ENCODE measurements around the gene ADCY9. TPM values are rescaled to one million over a fixed set of nuclear protein-coding genes. Genes with fewer than 3 reads are reported as not detected.

Gene ADCY9
- total RNA-seq, 1 experiment from 2014 or later: 9.8 TPM

GRCh38 chr16:3971261-3971660 lies 145.0 kb downstream of the ADCY9 start:
- no peaks in the 10 kb centered on the region for H3K79me2 ChIP-seq (ENCODE audit: insufficient read depth, low read length)
- ChIA-PET RAD21 (ENCODE audit: low non-redundant PET in 1 of 2, low total read pairs in 2 of 2, uncharacterized antibody in 2 of 2, unreplicated experiment in 2 of 2) (no interaction called here), CTCF (no interaction called here), POLR2A (no interaction called here)
- no peaks in the 10 kb centered on the region for H4K20me1 ChIP-seq (ENCODE audit: insufficient read depth)
- ATAC-seq (no peak), DNase-seq (ENCODE audit: low read depth, low spot score) (no peak)
- H3K27me3 ChIP-seq (ENCODE audit: insufficient read depth, low read length): no peaks in the 10 kb centered on the region
- no peak overlapping the region for H3K27ac ChIP-seq (ENCODE audit: low read depth, low read length)
- BruUV-seq (replicated peaks): no TSS peak
- H3K4me2 ChIP-seq (ENCODE audit: low read length): no peak overlapping the region
- no peaks in the 10 kb centered on the region for H3K9me2 ChIP-seq (ENCODE audit: insufficient read depth)
- intact Hi-C loops (cut with micrococcal nuclease): no loop called here
- no peak overlapping the region for H2AFZ ChIP-seq (ENCODE audit: low read depth, low read length, poor library complexity, severe bottlenecking)
- TF ChIP-seq POLR2AphosphoS5 (IDR thresholded peaks at IDR 0.05; ENCODE audit: low read depth, low read length) (no peak), TCF7L2 (IDR thresholded peaks at IDR 0.05; ENCODE audit: borderline replicate concordance, extremely low read depth, insufficient read depth, insufficient read length) (no peak), ZNF274 (IDR thresholded peaks at IDR 0.05; ENCODE audit: low read depth, low read length) (no peak), POLR2A (IDR thresholded peaks at IDR 0.05; ENCODE audit: borderline replicate concordance, extremely low read depth, insufficient read depth, insufficient read length) (no peak), JUND (IDR thresholded peaks at IDR 0.05) (no peak), EGR1 (IDR thresholded peaks at IDR 0.05; ENCODE audit: low read depth) (no peak), MAX (IDR thresholded peaks at IDR 0.05) (no peak)
- no peaks in the 10 kb centered on the region for H3K36me3 ChIP-seq (ENCODE audit: control insufficient read depth in 1 of 2, insufficient read depth in 2 of 2, low read length in 2 of 2)
- H3K4me1 ChIP-seq (ENCODE audit: control insufficient read depth in 1 of 2, insufficient read depth in 2 of 2, low read length in 2 of 2): no peaks in the 10 kb centered on the region
- H3K4me3 ChIP-seq (replicated peaks in 1 of 2; ENCODE audit: low read depth in 1 of 2, low read length in 2 of 2): no peak overlapping the region
- no peaks in the 10 kb centered on the region for H3K9me3 ChIP-seq (ENCODE audit: control insufficient read depth in 1 of 2, insufficient read depth in 1 of 2, low read depth in 1 of 2, low read length in 2 of 2)
- H3K9ac ChIP-seq (ENCODE audit: low read length): no peak overlapping the region

- Histone ChIP-seq H3K9me2 (ENCODE audit: insufficient read depth) (no peaks in the 10 kb centered on the region), H3K36me3 (ENCODE audit: control insufficient read depth in 1 of 2, insufficient read depth in 2 of 2, low read length in 2 of 2) (no peaks in the 10 kb centered on the region), H4K20me1 (ENCODE audit: insufficient read depth) (no peaks in the 10 kb centered on the region), H3K4me1 (ENCODE audit: control insufficient read depth in 1 of 2, insufficient read depth in 2 of 2, low read length in 2 of 2) (no peaks in the 10 kb centered on the region), H3K9ac (ENCODE audit: low read length) (no peak overlapping the region), H3K9me3 (ENCODE audit: control insufficient read depth in 1 of 2, insufficient read depth in 1 of 2, low read depth in 1 of 2, low read length in 2 of 2) (no peaks in the 10 kb centered on the region), H3K4me2 (ENCODE audit: low read length) (no peak overlapping the region), H2AFZ (ENCODE audit: low read depth, low read length, poor library complexity, severe bottlenecking) (no peak overlapping the region), H3K4me3 (replicated peaks in 1 of 2; ENCODE audit: low read depth in 1 of 2, low read length in 2 of 2) (no peak overlapping the region), H3K27ac (ENCODE audit: low read depth, low read length) (no peak overlapping the region), H3K27me3 (ENCODE audit: insufficient read depth, low read length) (no peaks in the 10 kb centered on the region), H3K79me2 (ENCODE audit: insufficient read depth, low read length) (no peaks in the 10 kb centered on the region)
- intact Hi-C loops (cut with micrococcal nuclease): no loop called here
- RAD21 ChIA-PET (ENCODE audit: low non-redundant PET in 1 of 2, low total read pairs in 2 of 2, uncharacterized antibody in 2 of 2, unreplicated experiment in 2 of 2): no interaction called here
- DNase-seq (ENCODE audit: low read depth, low spot score): no peak
- no TSS peak for BruUV-seq (replicated peaks)
- CTCF ChIA-PET: interaction anchor here (2.5 kb wide), 1 partner anchor 285 kb away, joined by 6 read pairs; no protein-coding TSS in a partner anchor
- POLR2A ChIA-PET: no interaction called here
- ATAC-seq: no peak
- TF ChIP-seq EGR1 (IDR thresholded peaks at IDR 0.05; ENCODE audit: low read depth) (no peak), POLR2A (IDR thresholded peaks at IDR 0.05; ENCODE audit: borderline replicate concordance, extremely low read depth, insufficient read depth, insufficient read length) (no peak), CBX3 (IDR thresholded peaks at IDR 0.05; ENCODE audit: low read depth) (no peak), ZBTB33 (IDR thresholded peaks at IDR 0.05; ENCODE audit: extremely low read depth, insufficient replicate concordance, low read length) (no peak), ZFX (IDR thresholded peaks at IDR 0.05) (no peak), CEBPB (IDR thresholded peaks at IDR 0.05; ENCODE audit: low read depth) (no peak), JUND (IDR thresholded peaks at IDR 0.05) (no peak), REST (IDR thresholded peaks at IDR 0.05; ENCODE audit: low read depth) (no peak), FOSL1 (IDR thresholded peaks at IDR 0.05; ENCODE audit: low read depth) (no peak), YY1 (IDR thresholded peaks at IDR 0.05; ENCODE audit: extremely low read depth, insufficient replicate concordance, low read depth, low read length) (no peak), ATF3 (IDR thresholded peaks at IDR 0.05) (no peak), SRF (IDR thresholded peaks at IDR 0.05; ENCODE audit: low read depth) (no peak), EZH2phosphoT487 (IDR thresholded peaks at IDR 0.05; ENCODE audit: borderline replicate concordance) (no peak)
Observed at GRCh38 chr16:3968551-3968950, 147.7 kb downstream of the ADCY9 start.

Data from HCT116 (cell line).